GM19043 (cell line): ENCODE measurements around the gene TMEM222.

Source experiments
- ATAC-seq: cut with Tn5 transposase; IDR thresholded peaks from one replicate; pipeline ENCODE4 v1.9.1; 2021; ENCODE audit warnings: low read depth; ENCODE audit not compliant: unreplicated experiment

TMEM222 gene

DNA sequence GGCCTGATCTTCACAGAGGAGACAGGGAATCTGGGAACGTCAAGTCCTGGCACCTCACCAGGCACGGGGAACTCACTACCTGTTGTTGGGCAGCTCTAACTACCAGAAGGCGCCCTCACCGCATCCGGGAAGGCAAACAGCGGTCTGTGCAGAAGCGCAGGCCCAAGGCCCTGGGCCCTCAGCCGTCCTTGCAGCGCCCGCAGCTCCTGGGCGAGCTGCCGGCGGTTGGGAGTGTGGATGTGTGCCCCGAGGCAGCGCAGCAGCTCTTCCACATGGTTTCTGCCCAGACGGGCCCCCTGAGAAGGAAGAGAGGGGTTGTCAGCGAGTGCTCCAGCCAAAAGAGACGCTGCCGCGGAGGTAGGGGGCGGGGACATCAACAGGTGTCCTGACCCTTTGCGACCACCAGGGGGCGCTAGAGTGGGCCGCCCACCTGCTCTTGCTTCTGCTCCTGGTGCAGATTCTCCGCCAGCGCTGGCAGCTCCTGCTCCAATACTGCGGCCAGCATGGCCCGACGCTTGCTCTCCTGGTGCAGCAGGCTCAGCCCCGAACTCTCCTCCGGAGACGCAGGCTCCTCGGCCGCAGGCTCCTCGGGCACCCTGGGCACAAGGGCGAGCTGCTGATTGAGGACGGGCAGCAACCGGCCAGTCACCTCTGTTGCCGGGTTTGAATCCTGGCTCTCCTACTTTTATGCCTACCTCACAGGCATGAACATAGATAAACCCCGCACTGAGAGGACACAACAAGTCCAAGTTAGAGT, 35.5 kb downstream of the TMEM222 start:
- no peak for ATAC-seq

DNA sequence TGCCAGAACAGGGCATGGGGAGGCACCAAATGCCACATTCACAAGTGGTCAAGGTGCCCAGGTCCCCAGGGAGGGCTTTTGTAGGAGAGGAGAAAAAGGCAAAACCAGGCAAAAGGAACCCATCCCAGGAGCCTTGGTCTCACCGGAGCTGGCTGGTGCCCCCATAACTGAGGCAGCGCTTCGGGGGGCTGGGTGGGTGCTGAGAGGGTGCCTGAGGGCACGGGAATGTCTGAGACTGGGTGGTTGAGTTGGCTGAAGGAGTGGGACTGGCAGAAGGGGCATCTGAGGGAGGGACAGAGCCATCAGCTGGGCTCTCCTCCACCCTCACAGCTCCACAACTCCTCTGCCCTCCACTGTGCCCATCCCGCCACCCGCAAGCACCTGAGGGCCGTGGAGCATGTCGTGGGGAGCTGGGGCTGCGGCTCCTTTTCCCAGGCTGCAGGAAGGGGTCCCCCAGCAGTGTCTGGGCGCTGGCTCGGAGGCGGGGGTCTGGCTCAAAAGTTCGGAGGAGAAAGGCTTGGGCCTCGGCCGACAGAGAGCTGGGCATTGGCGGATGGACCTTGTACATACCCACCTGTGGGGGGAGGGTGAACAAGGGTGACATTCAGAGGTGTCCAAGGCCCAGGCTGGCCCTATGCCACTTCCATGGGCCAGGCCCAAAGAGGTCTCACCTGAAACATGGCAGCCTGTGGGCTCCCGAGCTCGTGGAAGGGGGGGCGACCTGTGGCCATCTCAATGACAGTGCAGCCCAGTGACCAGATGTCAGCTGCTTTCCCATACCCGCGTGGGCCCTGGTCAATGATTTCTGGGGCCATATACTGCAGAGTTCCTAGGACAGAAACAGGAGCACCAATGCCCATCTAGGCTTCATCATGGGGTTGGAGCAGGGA, 36.3 kb downstream of the TMEM222 start:
- no peak for ATAC-seq

DNA sequence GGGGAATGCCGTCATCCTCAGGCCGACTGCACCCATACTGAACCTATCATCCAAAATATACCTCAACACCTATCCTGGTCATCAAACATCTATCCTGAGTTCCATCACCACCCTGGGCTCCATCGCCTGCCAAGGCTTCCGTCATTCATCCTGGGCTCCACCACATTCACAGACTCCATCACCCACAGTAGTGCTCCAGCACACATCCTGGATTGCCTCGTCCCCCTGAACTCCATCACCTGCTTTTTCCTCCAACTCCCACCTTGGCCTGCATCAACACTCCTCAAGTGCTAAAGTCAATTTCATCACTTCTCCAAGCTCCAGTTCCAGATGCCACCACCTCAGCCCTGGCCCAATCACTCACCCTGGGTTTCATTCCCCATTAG, 37.0 kb downstream of the TMEM222 start:
- ATAC-seq, result no peak

DNA sequence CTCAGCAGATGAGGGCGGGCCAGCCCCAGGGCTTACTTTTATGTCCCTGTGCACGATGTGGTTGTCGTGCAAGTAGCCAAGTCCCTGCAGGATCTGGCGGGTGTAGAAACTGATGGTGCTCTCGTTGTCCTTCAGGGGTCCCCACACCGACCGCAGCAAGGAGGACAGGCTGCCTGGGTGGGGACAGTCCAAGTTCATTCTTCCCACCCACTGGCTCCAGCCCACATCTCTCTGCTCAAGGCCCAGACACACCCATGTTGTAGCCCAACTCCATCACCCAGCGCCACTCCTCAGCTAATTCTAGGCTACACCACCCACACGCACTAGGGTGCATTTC, 37.8 kb downstream of the TMEM222 start:
- ATAC-seq, result no peak

DNA sequence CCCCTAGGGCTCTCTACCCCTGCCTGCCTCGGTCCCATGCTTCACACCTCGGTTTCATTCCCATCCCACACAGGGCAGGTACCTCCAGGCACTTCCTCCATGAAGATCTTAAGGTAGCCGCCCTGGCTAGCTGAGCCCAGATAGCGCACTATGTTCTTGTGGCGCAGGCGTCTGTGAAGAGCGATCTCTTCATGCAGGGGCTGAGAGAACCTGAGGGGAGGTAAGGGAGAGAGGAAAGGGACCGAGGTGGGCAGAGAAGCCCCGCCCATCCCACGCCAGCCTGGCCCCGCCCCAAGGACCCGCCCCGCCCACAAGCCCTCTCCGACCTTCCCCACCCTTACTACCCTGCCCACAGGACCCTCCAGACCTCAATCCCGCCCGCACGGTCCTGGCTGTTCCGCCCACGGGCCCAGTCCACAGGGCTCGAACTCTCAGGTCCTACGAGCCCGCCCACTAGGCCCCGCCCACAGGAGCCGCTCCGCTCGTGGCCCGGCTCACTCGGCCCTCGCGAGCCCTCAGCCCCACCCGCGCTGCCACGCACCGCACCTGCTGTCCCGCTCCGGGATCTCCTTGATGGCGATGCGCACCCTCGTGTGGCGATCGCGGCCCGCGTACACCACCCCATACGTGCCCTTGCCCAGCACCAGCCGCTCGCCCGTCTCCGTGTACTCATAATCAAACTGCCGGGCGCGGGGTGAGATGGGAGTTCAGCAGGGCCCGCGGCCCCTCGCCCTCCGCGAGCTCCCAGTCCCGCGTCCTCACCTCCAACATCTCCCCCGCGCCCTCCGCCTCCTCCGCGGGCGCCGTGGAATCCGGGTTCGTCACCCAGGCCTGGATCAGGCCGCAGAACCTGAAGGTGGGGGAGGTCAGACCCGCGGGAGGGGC, 38.4 kb downstream of the TMEM222 start:
- ATAC-seq, result no peak

DNA sequence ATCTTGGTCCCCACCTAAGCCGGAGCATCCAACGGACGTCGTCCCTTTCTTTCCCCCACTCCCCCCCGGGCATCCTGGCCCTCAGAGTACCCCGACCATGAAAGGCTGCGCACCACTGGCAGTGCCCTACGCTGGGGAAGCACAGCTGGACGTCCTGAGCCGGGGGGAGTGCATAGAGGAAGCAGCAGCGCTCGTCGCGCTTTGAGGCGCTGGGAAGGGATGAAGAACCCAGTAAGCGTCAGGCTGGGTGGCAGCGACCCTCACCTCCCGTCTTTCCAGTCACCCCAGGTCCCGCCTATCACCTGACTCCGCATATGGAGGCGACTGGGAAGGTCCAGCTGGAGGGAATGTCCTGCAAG, 39.1 kb downstream of the TMEM222 start:
- ATAC-seq, result no peak

DNA sequence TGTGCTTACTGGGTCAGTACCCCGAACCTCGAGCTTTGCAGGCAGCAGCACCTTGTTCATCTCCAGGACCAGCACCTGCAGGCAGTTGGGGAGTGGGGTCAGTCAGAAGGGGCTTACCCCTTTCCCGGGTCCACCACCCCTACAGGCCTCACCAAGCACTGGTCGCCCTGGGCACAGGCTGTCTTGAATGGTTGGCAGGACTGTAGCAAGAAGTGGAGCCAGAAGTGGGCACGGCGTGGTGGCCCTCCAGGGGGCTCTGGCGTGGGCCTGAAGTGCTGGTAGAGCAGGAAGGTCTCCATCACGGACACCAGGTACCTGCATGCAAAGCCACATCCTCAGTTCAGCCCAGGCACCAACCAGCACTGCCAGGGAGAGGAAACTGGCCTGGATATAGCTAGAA, 39.6 kb downstream of the TMEM222 start:
- ATAC-seq, result no peak

DNA sequence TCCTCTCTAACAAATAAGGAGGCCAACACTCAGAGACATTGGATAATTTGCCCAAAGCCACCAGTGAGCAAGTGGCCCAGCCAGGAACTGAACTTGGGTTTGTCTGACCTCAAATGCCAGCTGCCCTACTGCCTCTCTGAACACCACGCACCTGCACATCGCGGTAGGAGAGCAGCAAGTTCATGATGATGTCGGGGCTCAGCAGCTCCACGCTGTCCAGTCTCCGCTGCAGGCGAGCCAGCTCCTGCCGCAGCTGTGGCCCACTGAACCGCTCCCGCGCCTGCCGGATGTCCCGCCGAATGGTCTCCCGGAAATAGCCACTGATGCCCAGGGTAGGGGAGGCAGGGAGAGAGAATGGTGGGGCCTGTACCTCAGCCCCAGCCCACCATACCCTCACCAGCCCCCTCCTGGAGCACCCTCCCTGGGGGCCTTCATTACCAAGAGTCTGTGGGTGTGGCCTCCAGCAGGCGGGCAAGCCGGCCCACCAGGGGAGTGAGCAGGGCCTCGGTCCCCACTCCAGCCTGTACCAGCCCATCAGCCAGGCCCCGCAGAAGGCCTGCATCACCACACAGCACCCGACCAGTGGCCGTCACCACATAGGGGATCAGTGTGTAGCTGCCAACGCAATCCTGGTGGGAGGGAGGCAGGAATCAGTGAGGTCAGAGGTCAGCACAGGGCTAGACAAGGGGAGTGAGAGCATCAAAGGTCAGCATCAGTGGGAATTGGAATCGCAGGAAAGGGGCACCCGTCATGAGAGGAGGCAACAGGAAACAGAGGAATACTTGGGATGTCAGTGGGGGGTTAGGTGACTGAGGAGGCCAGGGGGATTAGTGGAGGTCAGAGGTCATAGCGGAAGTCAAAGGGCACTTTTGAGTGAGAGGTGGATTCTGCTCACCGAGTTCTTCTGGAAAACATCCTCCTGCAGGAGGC, 42.1 kb downstream of the TMEM222 start:
- no peak for ATAC-seq

DNA sequence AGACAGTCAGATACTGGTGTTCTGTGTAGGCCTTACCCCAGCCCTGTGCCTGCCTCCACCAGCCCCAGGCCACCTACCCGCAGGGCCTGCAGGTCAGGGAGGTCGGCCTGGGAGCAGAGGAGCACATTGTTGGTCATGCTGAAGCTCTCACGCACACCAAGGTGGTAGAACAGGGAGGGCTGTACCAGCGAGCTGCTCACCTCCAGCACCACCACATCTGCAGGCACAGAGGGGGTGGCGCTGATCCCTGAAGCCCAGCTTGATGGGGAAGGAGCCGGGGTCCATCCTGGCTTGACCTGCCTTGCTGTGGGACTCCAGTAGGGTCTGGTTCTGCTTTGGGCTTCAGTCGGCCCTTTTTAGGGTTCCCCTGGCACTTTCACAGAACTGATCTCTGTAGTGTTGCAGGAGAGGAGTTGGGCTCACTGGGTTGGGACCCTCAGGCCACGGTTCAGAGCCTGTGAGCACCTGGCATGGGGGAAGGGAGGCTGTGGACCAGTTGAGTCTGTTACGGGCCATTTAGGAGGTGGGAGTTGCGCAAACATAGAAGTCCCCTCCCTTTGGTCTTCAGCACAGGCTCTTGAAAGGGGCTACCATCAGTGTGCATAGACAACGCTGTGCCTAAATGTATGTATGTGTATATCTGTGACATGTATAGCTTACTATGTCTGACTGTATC, 42.9 kb downstream of the TMEM222 start:
- no peak for ATAC-seq

DNA sequence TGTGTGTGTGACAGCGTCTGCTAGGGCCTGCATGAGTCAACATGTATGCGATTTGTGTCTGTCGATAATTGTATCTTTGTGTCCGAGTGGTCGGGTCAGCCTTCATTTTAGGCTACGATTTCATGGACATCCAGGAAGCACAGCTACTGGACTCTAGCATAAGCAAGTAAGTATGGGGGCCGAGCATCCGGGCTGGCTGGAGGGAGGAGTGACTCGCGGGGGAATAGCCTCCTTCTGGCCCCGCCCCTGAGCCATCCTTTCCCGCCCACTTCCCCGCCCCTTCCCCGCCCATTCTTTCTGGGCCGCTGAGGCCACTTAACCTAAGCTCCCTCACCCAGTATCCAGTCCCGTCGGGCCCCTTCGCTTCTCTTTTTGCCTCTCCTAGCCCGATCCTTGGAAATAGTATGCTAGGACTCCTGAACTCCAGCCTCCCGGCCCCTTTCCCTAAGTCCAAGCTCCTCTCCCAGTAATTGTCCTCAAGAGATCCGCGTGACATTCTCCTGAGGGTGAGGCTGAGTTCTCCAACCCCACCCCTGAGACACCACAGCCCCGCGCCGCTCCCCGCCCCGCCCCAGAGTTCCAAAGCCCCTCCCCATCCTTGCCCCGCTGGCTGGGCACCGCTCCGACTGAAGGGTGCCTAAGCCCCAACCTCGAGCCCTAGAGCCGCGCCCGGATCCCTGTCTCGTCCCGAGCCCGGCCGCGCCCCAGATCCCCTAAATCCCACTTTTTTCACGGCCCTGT, 43.6 kb downstream of the TMEM222 start:
- peak; percentile 40 for ATAC-seq

DNA sequence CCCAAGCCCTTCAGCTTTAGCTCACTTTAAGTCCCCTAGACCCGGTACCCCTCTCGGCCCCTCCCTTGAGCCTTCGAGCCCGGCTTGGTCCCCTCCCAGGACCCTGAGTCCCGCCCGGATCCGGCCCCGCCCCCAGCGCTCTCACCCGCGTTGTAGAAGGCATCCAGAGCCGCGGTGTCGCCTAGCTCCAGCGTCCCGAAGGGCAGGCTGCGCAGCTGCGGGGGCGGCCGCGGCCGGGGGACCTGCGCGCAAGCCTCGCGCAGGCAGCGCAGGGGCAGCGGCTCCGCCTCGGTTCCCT, 44.1 kb downstream of the TMEM222 start:
- no peak for ATAC-seq

DNA sequence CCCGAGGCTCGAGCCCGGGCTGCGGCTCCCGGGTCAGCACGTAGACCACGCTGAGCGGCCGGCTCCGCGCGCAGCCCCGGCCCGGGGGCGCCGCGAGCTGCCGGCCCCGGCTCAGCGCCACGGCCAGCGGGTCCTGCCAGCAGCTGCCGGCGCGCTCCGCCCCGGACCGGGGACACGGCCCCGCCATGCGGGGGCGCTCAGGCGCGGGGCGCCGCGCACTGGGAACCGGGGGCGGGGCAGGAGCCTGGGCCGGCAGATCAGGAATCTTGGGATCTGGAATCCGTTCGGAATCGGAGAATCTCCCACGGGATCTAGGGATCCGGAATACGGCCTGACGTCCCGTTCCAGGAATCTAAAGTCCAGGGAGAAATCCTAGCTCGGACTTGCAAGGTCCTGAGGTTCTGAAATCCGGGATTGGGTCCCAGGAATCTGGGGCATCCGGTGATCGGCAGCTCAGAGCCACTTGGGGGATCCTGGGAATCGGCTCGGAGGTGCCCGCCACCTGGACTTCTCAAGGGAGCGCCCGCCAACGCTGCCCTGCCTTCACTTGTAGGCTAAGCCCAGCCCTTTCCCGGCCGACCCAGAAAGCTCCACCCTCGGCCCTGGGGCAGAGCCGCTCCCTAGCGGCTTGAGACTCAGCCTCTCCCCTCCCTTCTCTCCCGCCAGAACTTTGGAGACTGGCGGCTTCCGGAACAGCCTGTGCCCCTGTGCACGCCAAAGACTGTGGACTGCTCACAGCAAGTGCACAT, 44.6 kb downstream of the TMEM222 start, which contains the start of gene MAP3K6:
Gene MAP3K6, minus strand, starts transcription at position 551 of the 749 bp plus-strand sequence. Its CDS starts 364 bp downstream, at position 187.
- no peak for ATAC-seq

DNA sequence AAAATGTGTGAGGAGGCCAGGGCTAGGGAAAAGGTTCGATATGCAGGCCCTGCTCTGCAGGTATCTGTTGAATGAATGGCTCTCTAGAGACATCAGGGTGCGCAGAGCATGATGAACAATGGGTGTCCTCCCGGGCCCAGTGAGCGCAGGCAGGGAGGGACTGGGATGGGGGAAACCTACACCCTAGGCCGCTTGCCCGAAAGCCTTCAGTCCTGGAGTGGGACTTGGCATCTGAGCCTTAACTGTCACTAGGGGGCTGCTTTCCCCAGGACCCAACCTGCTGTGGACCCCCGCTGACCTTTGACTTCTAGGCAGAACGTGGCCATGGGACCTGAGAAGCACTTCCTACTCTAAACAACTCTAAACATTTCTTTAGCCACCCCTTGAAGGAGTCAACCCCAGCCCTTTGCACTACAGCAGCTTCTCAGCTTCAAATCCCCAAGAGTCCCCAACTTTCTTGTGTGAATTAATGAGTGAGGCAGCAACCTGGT, 45.2 kb downstream of the TMEM222 start:
- no peak for ATAC-seq

DNA sequence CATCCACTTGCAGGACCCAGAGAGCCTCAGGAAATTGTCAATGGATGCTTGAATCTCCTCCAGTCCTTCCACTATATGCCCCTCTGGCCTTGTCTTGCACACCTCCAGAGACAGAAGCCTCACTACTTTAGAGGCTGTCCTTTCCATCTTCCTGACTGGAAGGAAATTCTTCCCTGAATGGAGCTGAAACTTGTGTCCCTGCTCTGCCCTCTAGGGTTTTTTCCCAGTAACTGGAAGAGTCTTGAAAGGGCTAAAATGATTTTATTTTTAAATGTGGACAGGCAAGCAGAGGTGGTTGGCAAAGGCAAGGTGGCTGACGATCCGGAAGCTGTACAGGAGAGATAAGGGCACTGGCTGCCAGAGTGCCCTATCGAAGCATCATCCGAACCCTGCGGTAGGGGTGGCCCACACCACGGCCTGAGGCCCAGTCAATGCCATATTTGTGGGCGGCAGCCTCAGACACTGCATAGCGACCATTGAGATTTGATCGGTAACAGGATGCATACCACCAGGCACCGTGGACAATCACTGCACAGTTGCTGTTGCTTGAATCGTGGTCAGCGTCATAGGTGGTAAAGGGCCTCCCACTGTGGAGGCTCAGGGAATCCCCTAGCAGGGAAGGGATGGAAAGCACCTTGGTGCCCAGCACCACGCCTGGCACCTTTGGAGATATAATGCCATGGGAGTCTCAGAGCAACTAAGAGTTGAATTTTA, 47.1 kb downstream of the TMEM222 start:
- ATAC-seq, result no peak

DNA sequence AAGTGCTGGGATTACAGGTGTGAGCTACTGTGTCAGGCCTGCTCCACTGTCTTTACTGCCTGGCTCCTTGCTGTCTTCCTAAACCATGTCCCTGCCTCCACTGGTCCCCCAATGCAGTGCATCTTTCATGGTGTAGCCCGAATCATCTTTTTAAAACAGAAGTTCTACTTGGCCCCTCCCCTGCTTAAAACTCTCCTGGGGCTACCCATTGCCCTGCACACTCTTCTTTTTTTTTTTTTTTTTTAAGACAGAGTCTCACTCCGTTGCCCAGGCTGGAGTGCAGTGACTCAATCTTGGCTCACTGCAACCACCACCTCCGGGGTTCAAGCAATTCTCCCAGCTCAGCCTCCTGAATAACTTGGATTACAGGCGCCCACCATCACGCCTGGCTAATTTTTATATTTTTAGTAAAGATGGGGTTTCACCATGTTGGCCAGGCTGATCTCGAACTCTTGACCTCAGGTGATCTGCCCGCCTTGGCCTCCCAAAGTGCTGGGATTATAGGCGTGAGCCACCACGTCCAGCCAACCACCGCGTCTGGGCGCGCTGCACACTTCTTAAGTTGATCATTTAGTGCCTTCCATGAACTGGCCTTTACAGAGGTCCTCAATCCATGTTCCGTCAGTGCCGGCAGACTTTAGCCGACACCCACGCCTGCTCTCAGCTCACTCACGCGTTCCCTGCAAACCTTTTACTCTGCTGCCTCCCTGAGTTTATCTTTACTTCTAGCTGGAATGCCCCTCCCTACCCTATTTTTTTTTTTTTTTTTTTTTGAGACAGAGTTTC, 50.3 kb downstream of the TMEM222 start:
- ATAC-seq, result no peak

DNA sequence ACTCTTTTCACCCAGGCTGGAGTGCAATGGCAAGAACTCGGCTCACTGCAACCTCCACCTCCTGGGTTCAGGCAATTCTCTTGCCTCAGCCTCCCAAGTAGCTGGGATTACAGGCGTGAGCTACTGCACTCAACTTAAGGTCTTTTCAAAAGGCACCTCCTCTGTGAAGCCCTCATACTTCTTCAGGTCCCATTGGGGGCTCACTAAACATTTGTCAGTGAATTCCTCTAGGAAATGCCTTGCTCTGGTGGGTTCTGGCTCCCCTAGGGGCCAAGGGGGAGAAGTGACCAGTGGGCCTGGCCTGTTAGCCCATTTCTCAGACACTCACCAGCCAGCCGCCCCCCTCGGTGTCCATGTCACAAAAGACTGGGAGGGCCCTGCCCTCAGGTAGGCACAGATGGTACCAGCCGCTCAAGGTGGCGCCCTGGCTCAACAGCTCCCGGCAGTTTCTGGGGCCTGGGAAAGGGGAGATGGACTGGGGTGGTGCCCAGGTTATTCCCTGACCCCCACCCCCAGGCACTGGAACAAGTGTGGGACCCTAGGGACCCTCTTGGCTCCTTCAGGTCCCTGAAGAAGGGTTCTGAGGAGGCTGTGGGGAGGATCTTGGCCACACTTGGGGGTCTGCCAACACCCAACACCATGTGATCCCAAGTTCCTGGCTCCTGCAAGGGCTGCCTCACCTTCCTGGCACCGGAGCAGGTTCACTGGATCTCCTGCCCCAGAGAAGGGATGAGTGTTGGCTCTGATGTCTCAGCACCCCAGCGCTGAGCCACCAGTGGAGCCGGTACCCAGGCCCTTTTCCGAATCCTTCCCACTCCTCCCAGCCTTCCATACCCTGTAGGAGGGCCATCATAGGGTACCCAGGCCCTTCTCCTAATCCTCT, 51.1 kb downstream of the TMEM222 start:
- ATAC-seq, result no peak
